OCI-LY7 (cell line): ENCODE results near the gene TMEM209.

ENCODE experiments used
- CTCF ChIP-seq: fragments of 200-600 bp; sonication (generic); conservative IDR thresholded peaks from 2 replicates; pipeline ENCODE4 v1.5.1; 2014; ENCODE audit warnings: mild to moderate bottlenecking, antibody characterized with exemption, low read length, moderate library complexity, mixed read lengths
- EZH2phosphoT487 ChIP-seq: fragments of 200-600 bp; sonication (generic); IDR thresholded peaks from 2 replicates; pipeline ENCODE4 v1.6.1; 2018; ENCODE audit warnings: low read depth, borderline replicate concordance, mild to moderate bottlenecking, mixed run types, antibody characterized with exemption, low read length, moderate library complexity, mixed read lengths

- no peak for TF ChIP-seq CTCF
- no peak for TF ChIP-seq EZH2phosphoT487
Measured at GRCh38 chr7:130223646-130224045, 18.4 kb upstream of the TMEM209 start.
